SK-N-MC (cell line): ENCODE results near the gene DAPK1.

Experiments used
- EZH2 ChIP-seq: fragments of 200-600 bp; sonication (generic); IDR thresholded peaks from one replicate; pipeline ENCODE4 v1.6.1; 2017; ENCODE audit warnings: antibody characterized with exemption
- POLR2AphosphoS5 ChIP-seq: IDR thresholded peaks from 2 replicates; pipeline ENCODE4 v1.6.1; 2012; ENCODE audit warnings: mild to moderate bottlenecking, low read depth, low read length, borderline replicate concordance

DNA sequence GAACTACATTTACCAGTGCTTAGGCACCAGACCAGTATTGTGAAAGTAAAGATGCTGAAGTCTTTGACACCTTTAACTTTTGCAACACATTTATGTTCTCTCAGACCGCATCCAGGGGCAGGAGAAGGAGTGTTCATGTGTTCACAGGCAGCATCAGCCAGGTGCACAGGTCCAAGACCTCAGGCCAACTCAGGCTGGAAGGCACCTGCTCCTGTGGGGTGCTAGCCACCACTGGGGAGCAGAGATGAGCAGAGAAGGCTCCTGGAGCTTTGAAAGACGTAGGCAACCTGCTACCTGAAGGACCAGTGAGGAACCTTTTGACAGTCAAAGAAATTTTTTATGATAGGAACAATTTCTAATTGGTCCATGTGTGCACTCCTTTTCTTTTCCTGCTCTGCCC is 35.6 kb downstream of the DAPK1 start:
- TF ChIP-seq EZH2 (no peak), POLR2AphosphoS5 (no peak)
